ENCODE measurements around the gene GSC2.

DNA sequence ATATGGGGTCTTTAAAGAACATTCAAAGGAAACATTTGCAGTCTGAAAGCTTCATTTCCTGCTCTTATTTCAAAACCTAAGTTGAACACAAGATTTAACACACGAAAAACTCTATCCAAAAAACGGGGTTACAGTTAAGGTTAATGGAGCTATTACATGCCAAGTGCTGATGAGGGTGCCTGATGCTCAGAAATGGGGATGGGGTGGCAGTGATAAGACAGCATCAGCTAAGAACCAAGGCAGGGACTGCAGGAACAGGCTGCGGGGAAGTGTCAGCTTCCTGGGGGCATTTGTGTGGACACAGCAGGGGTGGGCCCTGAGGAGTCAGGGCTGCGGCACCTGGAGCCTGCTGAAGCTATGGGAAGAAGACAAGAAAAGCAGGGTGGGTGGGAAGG lies 40.0 kb downstream of the GSC2 start:
- TF ChIP-seq, protein P1, sequence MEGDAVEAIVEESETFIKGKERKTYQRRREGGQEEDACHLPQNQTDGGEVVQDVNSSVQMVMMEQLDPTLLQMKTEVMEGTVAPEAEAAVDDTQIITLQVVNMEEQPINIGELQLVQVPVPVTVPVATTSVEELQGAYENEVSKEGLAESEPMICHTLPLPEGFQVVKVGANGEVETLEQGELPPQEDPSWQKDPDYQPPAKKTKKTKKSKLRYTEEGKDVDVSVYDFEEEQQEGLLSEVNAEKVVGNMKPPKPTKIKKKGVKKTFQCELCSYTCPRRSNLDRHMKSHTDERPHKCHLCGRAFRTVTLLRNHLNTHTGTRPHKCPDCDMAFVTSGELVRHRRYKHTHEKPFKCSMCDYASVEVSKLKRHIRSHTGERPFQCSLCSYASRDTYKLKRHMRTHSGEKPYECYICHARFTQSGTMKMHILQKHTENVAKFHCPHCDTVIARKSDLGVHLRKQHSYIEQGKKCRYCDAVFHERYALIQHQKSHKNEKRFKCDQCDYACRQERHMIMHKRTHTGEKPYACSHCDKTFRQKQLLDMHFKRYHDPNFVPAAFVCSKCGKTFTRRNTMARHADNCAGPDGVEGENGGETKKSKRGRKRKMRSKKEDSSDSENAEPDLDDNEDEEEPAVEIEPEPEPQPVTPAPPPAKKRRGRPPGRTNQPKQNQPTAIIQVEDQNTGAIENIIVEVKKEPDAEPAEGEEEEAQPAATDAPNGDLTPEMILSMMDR (IDR thresholded peaks at IDR 0.05) = no peak
- TF ChIP-seq POLR2A (IDR thresholded peaks at IDR 0.05) = no peak

All from heart left ventricle (tissue), 13 donors.